HCT116 (cell line): ENCODE data around the gene RUNX2. TPM values are rescaled to one million over a fixed set of nuclear protein-coding genes. Genes with fewer than 3 reads are reported as not detected.

Experiments used
- ATAC-seq: fragments of 200-7000 bp; cut with Tn5 transposase; 2 replicates; pipeline ENCODE4 v1.9.1; 2020; ENCODE audit warnings: mild to moderate bottlenecking, moderate library complexity
- BruUV-seq: library from RNA; stranded (reverse); fragments of 400-500 nt; replicated peaks from 2 replicates; lab custom pipeline; 2021; lab: Mats Ljungman, UMichigan
- CTCF ChIA-PET: fragments of 300-600 bp; sonication (Branson Sonifier 250); formaldehyde crosslinking; loops from one replicate; lab custom pipeline; 2021; ENCODE audit warnings: antibody characterized with exemption; lab: Charles Lee
- POLR2A ChIA-PET: fragments of 300-600, 350-600 bp; sonication (Branson Sonifier 250); formaldehyde crosslinking; loops from one replicate; lab custom pipeline; 2021; ENCODE audit warnings: antibody characterized with exemption; lab: Charles Lee
- RAD21 ChIA-PET, 2 experiments: fragments of 300-600 bp; sonication (Branson Sonifier 250); formaldehyde crosslinking; loops; one replicate each; lab custom pipeline; 2023; ENCODE audit warnings: low total read pairs in 2 of 2; ENCODE audit not compliant: uncharacterized antibody in 2 of 2, unreplicated experiment in 2 of 2, low non-redundant PET in 1 of 2; lab: Charles Lee
- DNase-seq: peaks from one replicate; pipeline ENCODE4 v3.0.0-alpha.2; 2010; ENCODE audit warnings: low read depth, low spot score
- H2AFZ ChIP-seq: fragments of 200-600 bp; shearing (Covaris generic), sonication (generic); 2 replicates; pipeline ENCODE4 v1.6.1; 2017; ENCODE audit warnings: low read depth, mixed run types, mixed read lengths, antibody characterized with exemption, low read length; ENCODE audit not compliant: poor library complexity, severe bottlenecking
- H3K27ac ChIP-seq: 2 replicates; pipeline ENCODE4 v1.5.1; 2012; ENCODE audit warnings: low read depth, low read length
- H3K27me3 ChIP-seq: fragments of 200-600 bp; sonication (generic); 2 replicates; pipeline ENCODE4 v1.6.1; 2016; ENCODE audit warnings: mixed run types, low read length, mixed read lengths; ENCODE audit not compliant: insufficient read depth
- H3K36me3 ChIP-seq, 2 experiments: fragments of 200-500 bp in 1 of 2; fragments of 200-600 bp in 1 of 2; sonication (Bioruptor generic) in 1 of 2; sonication (generic) in 1 of 2; 2 replicates each; pipeline versions ENCODE4 v1.5.1 to v1.6.1; 2014 to 2016; ENCODE audit warnings: low read length in 2 of 2, inconsistent platforms in 1 of 2, mixed read lengths in 1 of 2, mixed run types in 1 of 2; ENCODE audit not compliant: insufficient read depth in 2 of 2, control insufficient read depth in 1 of 2
- H3K4me1 ChIP-seq, 2 experiments: fragments of 200-600 bp in 1 of 2; sonication (generic) in 1 of 2; 2 replicates each; pipeline versions ENCODE4 v1.5.1 to v1.6.1; 2012 to 2017; ENCODE audit warnings: low read length in 2 of 2, inconsistent platforms in 1 of 2, mild to moderate bottlenecking in 1 of 2, mixed read lengths in 1 of 2, mixed run types in 1 of 2, moderate library complexity in 1 of 2; ENCODE audit not compliant: insufficient read depth in 2 of 2, control insufficient read depth in 1 of 2
- H3K4me2 ChIP-seq: fragments of 200-600 bp; sonication (generic); 2 replicates; pipeline ENCODE4 v1.6.1; 2017; ENCODE audit warnings: mixed run types, low read length, mixed read lengths
- H3K4me3 ChIP-seq, 2 experiments: fragments of 200-600 bp in 1 of 2; sonication (generic) in 1 of 2; replicated peaks in 1 of 2; 2 replicates each; pipeline ENCODE4 v1.5.1; 2011 to 2016; ENCODE audit warnings: low read length in 2 of 2, control low read depth in 1 of 2, low read depth in 1 of 2, mild to moderate bottlenecking in 1 of 2, mixed read lengths in 1 of 2, mixed run types in 1 of 2
- H3K79me2 ChIP-seq: fragments of 200-600 bp; sonication (generic); 2 replicates; pipeline ENCODE4 v1.6.1; 2017; ENCODE audit warnings: mild to moderate bottlenecking, mixed run types, low read length, moderate library complexity, mixed read lengths; ENCODE audit not compliant: insufficient read depth
- H3K9ac ChIP-seq: fragments of 200-600 bp; sonication (generic); 2 replicates; pipeline ENCODE4 v1.6.1; 2016; ENCODE audit warnings: low read length, mixed read lengths
- H3K9me2 ChIP-seq: fragments of 200-600 bp; sonication (generic), shearing (Covaris generic); 2 replicates; pipeline ENCODE4 v1.6.1; 2017; ENCODE audit warnings: mixed run types, mild to moderate bottlenecking, moderate library complexity; ENCODE audit not compliant: insufficient read depth
- H3K9me3 ChIP-seq, 2 experiments: fragments of 200-500 bp in 1 of 2; fragments of 200-600 bp in 1 of 2; sonication (Bioruptor generic) in 1 of 2; sonication (generic) in 1 of 2; 2 replicates each; pipeline ENCODE4 v1.6.1; 2014 to 2017; ENCODE audit warnings: low read length in 2 of 2, mixed read lengths in 2 of 2, inconsistent platforms in 1 of 2, low read depth in 1 of 2, mild to moderate bottlenecking in 1 of 2, mixed run types in 1 of 2, moderate library complexity in 1 of 2; ENCODE audit not compliant: control insufficient read depth in 1 of 2, insufficient read depth in 1 of 2
- H4K20me1 ChIP-seq: fragments of 200-600 bp; sonication (generic), shearing (Covaris generic); 2 replicates; pipeline ENCODE4 v1.6.1; 2017; ENCODE audit warnings: mixed run types, mild to moderate bottlenecking, moderate library complexity; ENCODE audit not compliant: insufficient read depth
- CBX3 ChIP-seq: IDR thresholded peaks from 2 replicates; pipeline ENCODE4 v1.6.1; 2012; ENCODE audit warnings: low read depth
- CEBPB ChIP-seq: IDR thresholded peaks from 2 replicates; pipeline ENCODE4 v1.6.1; 2012; ENCODE audit warnings: low read depth
- EGR1 ChIP-seq: IDR thresholded peaks from 2 replicates; pipeline ENCODE4 v1.6.1; 2012; ENCODE audit warnings: low read depth
- EZH2 ChIP-seq: fragments of 200-600 bp; sonication (generic); IDR thresholded peaks from 2 replicates; pipeline ENCODE4 v1.6.1; 2017; ENCODE audit warnings: antibody characterized with exemption, mixed run types
- EZH2phosphoT487 ChIP-seq: fragments of 200-600 bp; IDR thresholded peaks from 2 replicates; pipeline ENCODE4 v1.6.1; 2018; ENCODE audit warnings: antibody characterized with exemption, borderline replicate concordance
- JUND ChIP-seq: IDR thresholded peaks from 2 replicates; pipeline ENCODE4 v1.6.1; 2012
- POLR2A ChIP-seq: IDR thresholded peaks from 2 replicates; pipeline ENCODE4 v1.7.0; 2011; ENCODE audit warnings: borderline replicate concordance; ENCODE audit not compliant: insufficient read depth, insufficient read length; ENCODE audit errors: extremely low read depth
- RAD21 ChIP-seq: IDR thresholded peaks from 2 replicates; pipeline ENCODE4 v1.6.1; 2012; ENCODE audit warnings: low read depth, mild to moderate bottlenecking
- SRF ChIP-seq: IDR thresholded peaks from 2 replicates; pipeline ENCODE4 v1.6.1; 2012; ENCODE audit warnings: low read depth
- TCF7L2 ChIP-seq: IDR thresholded peaks from 2 replicates; pipeline ENCODE4 v1.7.0; 2011; ENCODE audit warnings: borderline replicate concordance, inconsistent platforms; ENCODE audit not compliant: insufficient read depth, insufficient read length; ENCODE audit errors: extremely low read depth
- YY1 ChIP-seq: IDR thresholded peaks from 2 replicates; pipeline ENCODE4 v1.6.1; 2011; ENCODE audit warnings: low read length, low read depth, moderate library complexity, mild to moderate bottlenecking; ENCODE audit not compliant: insufficient replicate concordance; ENCODE audit errors: extremely low read depth
- ZFX ChIP-seq: fragments of 450-650 bp; IDR thresholded peaks from 2 replicates; pipeline ENCODE4 v1.6.1; 2017
- intact Hi-C: fragments of 100-400 bp; cut with micrococcal nuclease; formaldehyde crosslinking; loops from 2 replicates; pipeline ENCODE4 v1.10.0; 2022
- total RNA-seq: library from RNA; stranded (reverse); gene quantifications from one replicate; pipeline ENCODE4 v1.2.1, GENCODE V29; 2021; ENCODE audit not compliant: unreplicated experiment
- TF ChIP-seq, protein P1 (sequence below): IDR thresholded peaks from 2 replicates; pipeline ENCODE4 v1.6.1; 2012
- TF ChIP-seq, protein P2 (sequence below): IDR thresholded peaks from 2 replicates; pipeline ENCODE4 v1.6.1; 2012; ENCODE audit warnings: low read depth

Gene RUNX2
- total RNA-seq, 1 experiment from 2014 or later, result 1.1 TPM

DNA sequence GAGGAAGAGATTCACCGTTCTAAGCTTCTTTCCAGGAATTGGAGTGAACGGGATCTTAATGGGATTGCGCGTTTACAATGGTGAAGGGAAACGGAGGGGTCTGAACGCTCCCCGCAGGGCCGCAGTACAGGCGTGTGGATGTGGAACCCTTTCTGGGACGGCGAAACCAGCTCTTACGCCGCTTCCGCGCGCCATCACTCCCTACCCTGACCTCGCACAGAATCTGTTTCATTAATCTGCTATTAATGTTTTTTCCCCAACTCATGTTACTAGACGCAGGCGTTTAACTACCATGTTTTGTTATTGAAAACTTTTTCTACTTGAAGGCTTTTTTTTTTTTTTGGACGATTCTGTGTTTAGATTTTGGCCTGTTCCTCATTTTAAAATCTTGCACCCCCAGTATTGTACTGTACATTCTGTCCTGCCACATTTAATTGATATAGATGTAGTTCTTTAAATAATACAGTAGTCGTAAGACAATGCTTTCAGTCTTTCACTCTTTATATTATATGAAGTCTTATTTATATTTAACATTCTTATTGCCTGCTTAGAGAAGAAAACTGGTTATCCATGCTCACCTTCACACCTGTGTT is 50.3 kb downstream of the RUNX2 start:
- Histone ChIP-seq H3K4me1 (peaks cover 6 to 20% of the 10 kb centered on the region in 2 experiments; a peak in 3 of 4 replicates), H3K36me3 (no peaks in the 10 kb centered on the region), H4K20me1 (no peaks in the 10 kb centered on the region), H3K27me3 (no peaks in the 10 kb centered on the region), H3K27ac (peak overlapping the region; percentile 78), H3K4me3 (peak overlapping the region; percentile 68 to 81), H3K9ac (peak overlapping the region; percentile 86), H2AFZ (peak overlapping the region; percentile 77), H3K79me2 (0 out of 2 replicates have a peak, but pooled peaks cover 7% of the 10 kb centered on the region), H3K9me3 (no peaks in the 10 kb centered on the region), H3K9me2 (no peaks in the 10 kb centered on the region), H3K4me2 (peak overlapping the region; percentile 94)
- intact Hi-C loops, result loop anchor here (5.0 kb wide), 1 partner anchor 334 kb away; no protein-coding TSS in a partner anchor
- BruUV-seq, result TSS peak; percentile 94
- POLR2A ChIA-PET, result interaction anchor here (0.7 to 1.0 kb wide), 4 partner anchors 11 to 336 kb away, joined by 3 to 6 read pairs (median 4); no protein-coding TSS in a partner anchor
- DNase-seq (no peak), ATAC-seq (peak; percentile 10)
- TF ChIP-seq CEBPB (no peak), SRF (no peak), CBX3 (no peak), ZFX (no peak; the same call in none of the 2 replicates), EGR1 (no peak), RAD21 (no peak; the same call in 1 of the 2 replicates), EZH2 (no peak), TCF7L2 (no peak), JUND (no peak), YY1 (no peak), POLR2A (no peak), EZH2phosphoT487 (no peak)
- TF ChIP-seq, protein P1, sequence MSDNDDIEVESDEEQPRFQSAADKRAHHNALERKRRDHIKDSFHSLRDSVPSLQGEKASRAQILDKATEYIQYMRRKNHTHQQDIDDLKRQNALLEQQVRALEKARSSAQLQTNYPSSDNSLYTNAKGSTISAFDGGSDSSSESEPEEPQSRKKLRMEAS, result no peak
- TF ChIP-seq, protein P2, sequence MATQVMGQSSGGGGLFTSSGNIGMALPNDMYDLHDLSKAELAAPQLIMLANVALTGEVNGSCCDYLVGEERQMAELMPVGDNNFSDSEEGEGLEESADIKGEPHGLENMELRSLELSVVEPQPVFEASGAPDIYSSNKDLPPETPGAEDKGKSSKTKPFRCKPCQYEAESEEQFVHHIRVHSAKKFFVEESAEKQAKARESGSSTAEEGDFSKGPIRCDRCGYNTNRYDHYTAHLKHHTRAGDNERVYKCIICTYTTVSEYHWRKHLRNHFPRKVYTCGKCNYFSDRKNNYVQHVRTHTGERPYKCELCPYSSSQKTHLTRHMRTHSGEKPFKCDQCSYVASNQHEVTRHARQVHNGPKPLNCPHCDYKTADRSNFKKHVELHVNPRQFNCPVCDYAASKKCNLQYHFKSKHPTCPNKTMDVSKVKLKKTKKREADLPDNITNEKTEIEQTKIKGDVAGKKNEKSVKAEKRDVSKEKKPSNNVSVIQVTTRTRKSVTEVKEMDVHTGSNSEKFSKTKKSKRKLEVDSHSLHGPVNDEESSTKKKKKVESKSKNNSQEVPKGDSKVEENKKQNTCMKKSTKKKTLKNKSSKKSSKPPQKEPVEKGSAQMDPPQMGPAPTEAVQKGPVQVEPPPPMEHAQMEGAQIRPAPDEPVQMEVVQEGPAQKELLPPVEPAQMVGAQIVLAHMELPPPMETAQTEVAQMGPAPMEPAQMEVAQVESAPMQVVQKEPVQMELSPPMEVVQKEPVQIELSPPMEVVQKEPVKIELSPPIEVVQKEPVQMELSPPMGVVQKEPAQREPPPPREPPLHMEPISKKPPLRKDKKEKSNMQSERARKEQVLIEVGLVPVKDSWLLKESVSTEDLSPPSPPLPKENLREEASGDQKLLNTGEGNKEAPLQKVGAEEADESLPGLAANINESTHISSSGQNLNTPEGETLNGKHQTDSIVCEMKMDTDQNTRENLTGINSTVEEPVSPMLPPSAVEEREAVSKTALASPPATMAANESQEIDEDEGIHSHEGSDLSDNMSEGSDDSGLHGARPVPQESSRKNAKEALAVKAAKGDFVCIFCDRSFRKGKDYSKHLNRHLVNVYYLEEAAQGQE, result no peak
- CTCF ChIA-PET, result interaction anchor here (0.8 to 1.6 kb wide), 3 partner anchors 41 to 903 kb away, joined by 3 to 10 read pairs (median 3); no protein-coding TSS in a partner anchor
- RAD21 ChIA-PET, result interaction anchor here in 1 of 2 experiments (0.8 kb wide), 1 partner anchor 137 kb away, joined by 3 read pairs; no protein-coding TSS in a partner anchor
